Stimulated activated CD4-positive, alpha-beta T cell treated with anti-CD3 and anti-CD28 coated beads, TNF-alpha, amount 100 ng/mL, for 48 hours (primary cell): ENCODE measurements around the gene FLVCR1.
"Not testable (repeated sequence)": the region's sequence is repeated elsewhere in the genome, so short reads cannot be mapped to it uniquely, and the experiment has no call there.

Experiments used
- DNase-seq, 3 donors: peaks; one replicate each; pipeline ENCODE4 v3.0.0-alpha.2; 2020; ENCODE audit warnings: low read depth in 3 of 3

The FLVCR1 gene

DNA sequence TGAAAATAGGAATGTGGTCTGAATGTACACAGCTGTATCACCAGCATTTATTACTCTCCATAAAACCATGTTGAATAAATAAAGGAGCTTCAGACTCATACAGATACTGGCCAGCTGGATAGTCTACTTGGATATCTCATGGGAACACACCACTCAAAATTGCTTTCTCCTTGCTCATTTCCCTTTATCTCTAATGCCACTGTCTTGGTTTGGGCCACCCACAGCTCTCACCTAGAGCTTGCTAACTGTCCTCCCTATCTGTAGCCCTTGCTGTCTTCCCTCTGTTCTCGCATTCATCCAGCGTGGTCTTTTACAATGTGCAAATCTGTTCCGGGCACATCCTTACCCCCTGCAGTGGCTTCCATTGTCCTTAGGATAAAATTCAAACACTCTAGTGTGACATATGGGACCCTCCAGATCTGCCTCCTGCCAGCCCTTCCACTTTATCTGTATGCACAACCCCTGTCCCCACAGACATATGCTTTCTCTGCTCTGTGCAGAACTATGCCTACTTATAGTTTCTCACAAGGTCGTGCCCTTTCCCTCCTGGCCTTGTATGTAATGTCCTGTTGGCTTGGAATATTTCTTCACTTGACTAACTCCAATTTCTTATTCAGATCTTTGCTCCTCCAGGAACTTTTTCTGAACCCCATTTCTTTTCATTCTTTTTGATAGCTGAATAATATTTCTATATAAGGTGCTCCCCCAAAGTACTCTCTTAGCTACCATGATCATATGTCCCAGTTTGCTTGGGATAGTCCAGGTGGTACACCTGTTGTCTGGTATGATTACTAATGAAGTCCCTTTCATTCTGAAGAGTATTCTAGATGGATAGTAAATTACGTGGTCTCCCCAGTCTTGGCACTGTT lies 2.9 kb downstream of the FLVCR1 start:
- no peak for DNase-seq

DNA sequence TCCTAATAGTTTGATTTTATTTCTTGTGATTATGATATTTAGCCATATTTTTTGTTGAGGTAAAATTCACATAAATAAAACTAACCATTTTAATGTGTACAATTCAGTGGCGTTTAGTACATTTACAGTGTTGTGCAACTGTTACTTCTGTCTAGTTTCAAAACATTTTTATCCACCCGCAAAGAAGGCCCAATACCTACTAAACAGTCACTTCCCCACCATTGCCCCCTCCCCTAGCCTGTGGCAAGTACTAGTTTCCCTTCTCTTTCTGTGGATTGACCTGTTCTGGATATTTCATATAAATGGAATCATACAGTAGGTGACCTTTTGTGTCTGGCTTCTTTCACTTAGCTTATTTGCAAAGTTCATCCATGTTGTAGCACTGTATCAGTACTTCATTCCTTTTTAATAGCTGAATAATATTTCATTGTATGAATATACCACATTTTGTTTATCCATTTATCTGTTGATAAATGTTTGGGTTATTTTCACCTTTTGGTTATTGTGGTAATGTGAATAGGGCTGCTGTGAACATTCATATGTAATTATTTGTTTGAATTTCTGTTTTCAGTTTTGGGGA lies 4.1 kb downstream of the FLVCR1 start:
- no peak for DNase-seq

GRCh38 chr1:212863345-212863744 lies 5.3 kb downstream of the FLVCR1 start:
- not testable (repeated sequence) for DNase-seq

GRCh38 chr1:212864201-212864600 lies 6.1 kb downstream of the FLVCR1 start:
- no peak for DNase-seq

GRCh38 chr1:212867192-212867591 lies 9.1 kb downstream of the FLVCR1 start:
- DNase-seq, result no peak

DNA sequence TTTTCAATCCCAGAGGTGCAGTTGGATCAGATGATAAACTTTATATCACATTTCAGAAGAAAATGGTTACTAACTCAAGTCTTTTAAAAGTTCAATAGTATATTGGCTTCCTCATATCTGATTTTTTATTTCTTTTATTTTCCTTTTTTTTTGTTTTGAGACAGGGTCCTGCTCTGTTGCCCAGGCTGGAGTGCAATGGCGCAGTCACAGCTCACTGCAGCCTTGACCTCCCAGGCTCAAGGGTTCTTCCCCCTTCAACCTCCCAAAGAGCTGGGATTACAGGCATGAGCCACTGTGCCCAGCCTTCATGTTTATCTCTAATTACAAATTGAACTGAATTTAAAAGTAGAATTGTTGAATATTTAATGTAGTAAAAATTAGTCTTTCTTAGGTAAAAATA lies 13.9 kb downstream of the FLVCR1 start:
- no peak for DNase-seq

DNA sequence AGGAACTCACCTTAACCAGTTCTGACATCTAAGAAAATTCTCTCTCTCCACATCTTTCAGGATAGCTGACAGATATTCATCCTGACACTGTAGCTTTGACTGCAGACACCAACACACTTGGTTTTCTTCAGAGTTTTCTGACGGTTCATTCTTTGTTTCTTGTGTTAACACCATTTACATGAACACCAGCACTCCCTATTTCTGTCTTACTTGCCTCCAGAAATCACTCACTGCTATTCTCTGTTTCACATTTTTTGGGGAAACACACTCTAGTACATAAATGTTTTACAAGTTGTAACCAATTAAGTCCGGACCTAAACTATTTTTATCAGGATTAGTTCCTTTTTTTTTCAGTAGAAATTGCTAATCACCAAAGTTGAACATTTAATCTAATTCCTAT lies 15.4 kb downstream of the FLVCR1 start:
- DNase-seq, result no peak

GRCh38 chr1:212878418-212878817 lies 20.3 kb downstream of the FLVCR1 start:
- no peak for DNase-seq

DNA sequence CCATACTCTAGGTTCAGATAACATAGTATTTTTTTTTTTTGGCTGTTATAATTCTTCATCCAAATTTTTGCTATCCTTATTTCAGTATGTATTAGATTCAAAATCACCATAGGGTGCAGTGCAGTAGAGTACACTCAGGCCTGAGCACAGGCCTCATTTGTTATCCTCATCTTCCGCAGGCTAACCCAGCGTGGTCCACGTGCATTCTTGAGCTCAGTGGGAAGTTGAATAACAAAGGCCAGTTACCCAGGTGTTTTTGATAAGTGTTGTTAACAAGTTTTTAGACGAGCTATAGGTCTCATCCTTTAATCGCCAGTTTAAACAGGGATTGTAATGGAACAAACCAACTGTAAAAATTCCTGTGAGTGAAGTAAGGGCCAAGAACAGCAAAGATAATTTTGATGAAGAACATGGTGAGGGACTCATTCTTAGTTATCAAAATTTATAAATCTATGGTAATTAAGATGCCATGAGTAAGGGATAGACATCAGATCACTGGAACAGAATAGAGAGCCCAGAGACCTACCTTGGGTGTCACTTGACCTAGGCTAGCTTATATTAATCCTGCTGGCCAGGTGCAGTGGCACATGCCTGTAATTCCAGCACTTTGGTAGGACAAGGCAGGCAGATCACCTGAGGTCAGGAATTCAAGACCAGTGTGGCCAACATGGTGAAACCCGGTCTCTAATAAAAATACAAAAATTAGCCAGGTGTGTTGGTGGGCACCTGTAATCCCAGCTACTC lies 22.0 kb downstream of the FLVCR1 start:
- DNase-seq, result no peak

DNA sequence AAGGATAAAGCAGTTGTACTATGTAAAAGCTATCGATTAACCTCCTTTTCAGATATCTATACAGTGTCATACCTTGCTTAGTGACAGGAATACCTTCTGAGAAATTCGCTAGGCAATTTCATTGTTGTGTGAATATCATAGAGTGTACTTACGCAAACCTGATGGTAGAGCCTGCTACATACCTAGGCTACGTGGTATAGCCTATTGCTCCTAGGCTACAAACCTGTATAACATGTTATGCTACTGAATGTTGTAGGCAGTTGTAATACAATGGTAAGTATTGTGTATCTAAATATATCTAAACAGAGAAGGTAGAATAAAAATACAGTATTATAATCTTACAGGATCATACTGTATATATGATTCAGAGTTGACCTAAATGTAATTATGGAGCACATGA lies 26.5 kb downstream of the FLVCR1 start:
- no peak for DNase-seq

- DNase-seq, result no peak
Observed at GRCh38 chr1:212892108-212892507, 34.0 kb downstream of the FLVCR1 start.

DNA sequence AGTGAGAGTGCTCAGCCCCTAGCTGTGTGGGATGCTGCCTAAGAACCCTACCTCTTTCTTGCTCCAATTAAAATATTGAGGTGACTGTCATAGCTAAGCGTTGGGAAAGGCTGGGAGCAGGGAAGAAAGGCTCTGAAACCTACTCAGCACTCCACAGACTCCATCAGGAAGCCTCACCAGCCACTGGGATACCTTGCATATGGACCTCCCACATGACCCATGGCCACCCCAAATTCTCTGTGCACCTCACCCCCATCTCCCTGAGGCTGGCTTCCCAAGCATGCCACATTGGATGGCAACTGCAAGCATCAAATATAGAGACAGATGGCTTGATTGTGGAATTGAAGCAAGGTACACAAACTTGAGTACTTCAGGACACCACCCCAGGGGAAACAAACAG lies 41.8 kb downstream of the FLVCR1 start:
- DNase-seq, result no peak

GRCh38 chr1:212901290-212901689 lies 43.2 kb downstream of the FLVCR1 start:
- no peak for DNase-seq

DNA sequence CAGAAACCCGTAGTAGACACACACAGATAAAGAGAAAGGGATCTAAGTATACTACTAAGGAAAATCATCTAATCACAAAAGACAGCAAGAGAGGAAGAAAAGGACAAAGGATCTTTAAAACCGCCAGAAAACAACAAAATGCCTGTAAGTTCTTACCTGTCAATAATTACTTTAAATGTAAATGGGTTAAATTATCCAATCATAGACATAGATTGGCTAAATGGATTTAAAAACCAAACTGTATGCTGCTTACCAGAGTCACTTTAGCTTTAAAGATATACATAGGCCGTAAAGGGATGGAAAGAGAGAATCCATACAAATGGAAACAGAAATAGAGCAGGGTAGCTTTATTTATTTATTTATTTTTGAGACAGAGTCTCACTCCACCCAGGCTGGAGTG lies 44.0 kb downstream of the FLVCR1 start:
- DNase-seq, result no peak

DNA sequence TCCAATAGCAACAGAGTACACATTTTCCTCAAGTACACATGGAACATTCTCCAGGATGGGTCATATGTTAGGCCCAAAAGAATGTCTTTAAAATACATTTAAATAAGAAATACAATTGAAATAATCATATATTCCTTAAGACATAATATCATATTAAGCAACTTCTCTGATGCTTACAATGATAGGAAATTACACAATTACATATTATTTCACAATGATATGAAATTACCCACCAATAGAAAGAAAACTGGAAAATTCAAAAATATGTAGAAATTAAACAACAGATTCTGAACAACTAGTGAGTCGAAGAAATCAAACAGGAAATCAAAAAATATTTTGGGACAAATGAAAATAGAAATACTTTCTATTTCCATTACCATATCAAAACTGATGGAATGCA lies 45.6 kb downstream of the FLVCR1 start:
- DNase-seq, result no peak

DNA sequence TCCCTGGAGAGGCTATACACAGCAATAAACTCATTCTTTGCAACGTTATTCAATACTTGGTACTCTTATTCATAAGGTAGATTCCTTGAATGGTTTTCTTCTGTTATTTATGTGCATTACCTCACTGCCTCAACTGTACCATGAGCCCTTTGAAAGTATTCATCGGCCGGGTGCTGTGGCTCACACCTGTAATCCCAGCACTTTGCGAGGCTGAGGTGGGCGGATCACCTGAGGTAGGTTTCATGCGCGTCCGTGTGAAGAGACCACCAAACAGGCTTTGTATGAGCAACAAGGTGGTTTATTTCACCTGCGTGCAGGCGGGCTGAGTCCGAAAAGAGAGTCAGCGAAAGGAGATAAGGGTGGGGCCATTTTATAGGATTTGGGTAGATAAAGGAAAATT lies 50.0 kb downstream of the FLVCR1 start:
- not testable (repeated sequence) for DNase-seq

DNA sequence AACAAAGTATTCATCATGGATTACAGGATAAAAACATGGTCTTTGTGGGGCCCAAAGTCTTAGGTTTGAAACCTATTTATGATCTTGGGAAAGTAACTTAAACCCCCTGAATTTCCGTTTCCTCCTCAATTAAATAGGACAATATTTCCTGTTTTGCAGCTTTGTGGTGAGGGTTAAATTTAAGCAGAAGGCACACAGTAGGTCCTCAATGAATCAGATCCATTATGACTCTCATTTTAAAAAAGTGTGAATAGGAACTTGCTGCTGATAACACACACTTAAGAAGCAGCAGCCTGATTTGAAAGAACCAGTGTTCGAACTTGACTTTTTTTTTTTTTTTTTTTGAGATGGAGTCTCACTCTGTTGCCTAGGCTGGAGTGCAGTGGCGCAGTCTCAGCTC lies 50.9 kb downstream of the FLVCR1 start:
- no peak for DNase-seq

DNA sequence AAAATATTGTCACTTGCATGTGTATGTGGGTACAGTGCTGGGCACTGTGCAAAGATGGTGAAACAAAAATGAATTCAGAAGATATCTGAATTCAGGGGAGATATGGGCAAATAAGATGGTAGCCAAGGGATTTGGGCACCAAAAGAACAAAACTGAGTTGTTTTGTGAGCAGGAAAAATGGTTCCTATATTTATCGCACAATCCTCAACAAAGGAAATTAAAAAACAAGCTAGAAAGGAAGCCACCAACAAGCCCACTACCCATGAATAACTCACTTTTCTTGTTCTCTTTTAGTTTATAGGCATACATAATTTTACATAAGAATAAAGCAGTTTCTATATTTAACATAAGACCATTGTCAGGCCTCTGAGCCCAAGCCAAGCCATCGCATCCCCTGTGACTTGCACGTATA lies 51.6 kb downstream of the FLVCR1 start:
- no peak for DNase-seq

- not testable (repeated sequence) for DNase-seq
Observed at GRCh38 chr1:212910213-212910612, 52.1 kb downstream of the FLVCR1 start.

DNA sequence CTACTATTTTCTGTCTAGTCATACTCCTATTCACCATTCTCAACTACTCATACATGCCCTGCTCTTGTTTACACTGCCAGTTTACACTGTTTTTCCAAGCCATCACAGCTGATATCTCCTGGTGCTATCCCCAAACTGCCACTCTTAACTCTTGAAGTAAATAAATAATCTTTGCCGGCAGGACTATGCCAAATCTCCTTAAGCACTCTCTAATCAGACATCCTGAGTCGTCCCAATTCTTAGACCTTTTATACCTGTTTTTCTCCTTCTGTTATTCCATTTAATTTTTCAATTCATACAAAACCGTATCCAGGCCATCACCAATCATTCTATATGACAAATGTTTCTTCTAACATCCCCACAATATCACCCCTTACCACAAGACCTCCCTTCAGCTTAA lies 55.6 kb downstream of the FLVCR1 start:
- not testable (repeated sequence) for DNase-seq

DNA sequence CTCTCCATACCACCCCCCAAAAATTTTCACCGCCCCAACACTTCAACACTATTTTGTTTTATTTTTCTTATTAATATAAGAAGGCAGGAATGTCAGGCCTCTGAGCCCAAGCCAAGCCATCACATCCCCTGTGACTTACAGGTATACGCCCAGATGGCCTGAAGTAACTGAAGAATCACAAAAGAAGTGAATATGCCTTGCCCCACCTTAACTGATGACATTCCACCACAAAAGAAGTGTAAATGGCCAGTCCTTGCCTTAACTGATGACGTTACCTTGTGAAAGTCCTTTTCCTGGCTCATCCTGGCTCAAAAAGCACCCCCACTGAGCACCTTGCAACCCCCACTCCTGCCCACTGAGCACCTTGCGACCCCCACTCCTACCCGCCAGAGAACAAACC lies 56.0 kb downstream of the FLVCR1 start:
- not testable (repeated sequence) for DNase-seq

GRCh38 chr1:212914789-212915188 lies 56.7 kb downstream of the FLVCR1 start:
- no peak for DNase-seq
